Testis (tissue), 2 donors: ENCODE results near the gene KIF26B.

Experiments used
- CTCF ChIP-seq, 3 experiments: fragments of 450-650 bp in 2 of 3; fragments of 200-600 bp in 1 of 3; sonication (generic) in 1 of 3; IDR thresholded peaks; one replicate each; pipeline ENCODE4 v1.5.1; 2016 to 2019; ENCODE audit warnings: antibody characterized with exemption in 3 of 3, mild to moderate bottlenecking in 2 of 3, moderate library complexity in 1 of 3
- POLR2A ChIP-seq: fragments of 450-650 bp; IDR thresholded peaks from one replicate; pipeline ENCODE4 v1.6.1; 2017; ENCODE audit warnings: antibody characterized with exemption, mild to moderate bottlenecking, moderate library complexity

- TF ChIP-seq POLR2A (no peak), CTCF (IDR thresholded peaks at IDR 0.05) (no peak)
Observed at GRCh38 chr1:245225322-245226202, 70.8 kb downstream of the KIF26B start.
